NCI-H1930 (cell line): Measurements from ENCODE around the gene CHD1.
"Not testable (repeated sequence)": the region's sequence is repeated elsewhere in the genome, so short reads cannot be mapped to it uniquely, and the experiment has no call there.

Experiments used
- DNase-seq, 2 experiments: peaks; one replicate each; lab custom pipeline; 2025; lab: John Stamatoyannopoulos, UW

The CHD1 gene

DNA sequence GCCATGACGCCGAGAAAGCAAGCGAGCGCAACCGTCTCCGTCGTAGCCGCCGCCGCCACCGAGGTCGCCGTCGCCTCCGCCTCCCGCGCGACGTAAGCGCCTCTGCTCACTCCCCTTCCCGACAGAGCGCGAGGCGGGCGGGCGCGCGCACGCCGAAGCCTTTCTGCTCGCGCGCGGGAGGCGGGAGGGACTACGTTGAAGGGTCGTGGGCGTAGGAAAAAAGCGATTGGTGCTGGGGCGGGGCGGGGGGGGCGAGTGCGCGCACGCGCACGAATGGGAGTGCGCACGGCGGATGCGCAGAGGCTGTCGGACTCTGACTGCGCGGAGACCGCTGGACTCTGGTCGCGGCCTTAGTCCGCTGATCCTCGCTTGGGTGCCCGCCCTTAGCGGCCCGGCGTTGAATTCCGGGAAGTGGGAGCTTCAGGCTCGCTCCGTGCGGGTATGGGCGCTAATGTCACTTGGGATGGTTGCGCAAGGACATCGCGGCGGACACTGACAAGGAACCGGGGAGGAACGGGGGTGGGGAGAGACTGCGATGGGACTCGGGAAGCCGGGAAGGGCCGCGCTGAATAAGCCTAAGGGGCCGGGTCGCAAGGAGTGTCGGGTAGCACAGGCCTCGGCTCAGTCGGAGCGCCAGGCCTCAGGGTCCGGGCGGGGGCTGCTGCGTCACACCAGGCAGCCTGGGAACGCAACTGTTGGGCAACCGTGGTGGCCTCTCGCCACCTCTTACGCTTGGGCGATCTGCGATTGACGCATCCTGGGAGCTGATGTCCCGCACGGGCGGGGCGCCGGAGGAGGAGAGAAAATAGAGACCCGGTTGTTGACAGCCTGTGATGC is at the start of gene CHD1:
CHD1 (minus strand) TSS at position 135 of the 837 bp plus-strand sequence. CDS start 2,621 bp downstream, outside the sequence.
- peak; percentile 77 to 92 for DNase-seq

DNA sequence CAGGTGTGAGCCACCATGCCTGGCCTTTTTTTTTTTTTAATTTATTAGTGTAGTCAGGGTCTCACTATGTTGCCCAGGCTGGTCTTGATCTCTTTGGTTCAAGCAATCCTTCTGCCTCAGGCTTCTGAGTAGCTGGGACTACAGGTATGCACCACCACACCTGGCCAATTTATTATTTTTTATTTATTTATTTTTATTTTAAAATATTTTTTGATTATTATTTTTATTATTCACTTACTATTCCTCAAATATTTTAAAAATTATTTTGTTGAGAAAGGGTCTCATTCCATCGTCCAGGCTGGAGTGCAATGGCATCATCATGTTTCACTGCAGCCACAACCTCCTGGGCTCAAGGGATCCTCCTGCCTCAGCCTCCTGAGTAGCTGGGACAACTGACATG is 49.7 kb upstream of the CHD1 start:
- DNase-seq = no peak

DNA sequence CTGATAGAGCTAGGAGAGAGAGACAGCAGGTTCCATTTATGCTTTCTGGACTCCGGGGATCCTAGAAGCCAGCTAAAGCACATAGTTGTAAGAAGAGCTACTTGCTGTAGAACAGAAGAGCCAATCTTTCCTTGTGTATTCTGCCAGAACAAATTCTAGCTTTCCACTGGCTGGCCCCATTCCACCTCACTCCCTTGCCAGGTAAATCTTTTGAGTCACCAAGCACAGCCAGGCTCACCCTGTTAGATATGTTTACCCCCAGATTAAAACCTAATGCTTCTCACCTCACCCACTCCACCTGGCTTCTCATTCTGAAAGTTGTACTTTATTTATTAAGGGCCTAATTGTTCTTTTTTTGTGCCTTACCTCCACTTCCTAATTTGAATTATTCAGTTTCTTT is 48.9 kb upstream of the CHD1 start:
- DNase-seq = no peak

DNA sequence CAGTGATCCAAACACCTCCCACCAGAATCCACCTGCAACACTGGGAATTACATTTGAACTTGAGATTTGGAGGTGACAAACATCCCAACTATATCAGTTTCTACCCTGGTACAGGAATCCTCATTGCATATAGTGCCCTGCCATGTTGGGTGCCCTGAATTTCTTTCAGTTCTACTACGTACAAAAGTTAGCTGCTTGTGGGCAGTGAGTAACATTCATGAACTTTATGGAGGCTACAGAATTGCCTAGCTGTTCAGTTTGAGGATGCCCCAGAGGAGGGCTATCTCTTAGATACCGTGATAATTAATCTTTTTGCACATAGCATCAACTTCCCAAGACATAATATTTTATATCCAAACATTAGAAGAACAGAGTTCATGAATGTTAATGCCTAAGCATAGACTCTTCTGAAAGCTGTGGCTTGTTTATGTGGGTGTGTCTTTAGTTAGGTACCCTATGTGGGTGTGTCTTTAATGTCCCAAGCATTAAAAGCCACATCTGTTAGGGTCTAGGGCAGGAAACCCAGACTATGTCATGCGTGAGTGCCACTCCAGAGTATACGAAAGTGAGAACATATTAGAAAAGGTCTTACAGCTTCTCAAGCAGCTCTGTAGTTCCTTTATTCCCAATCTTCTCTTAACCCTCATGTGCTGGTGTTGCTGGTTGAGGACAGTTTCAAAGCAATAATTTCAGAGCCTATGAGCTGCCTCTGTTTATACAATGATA is 47.0 kb upstream of the CHD1 start:
- no peak for DNase-seq

DNA sequence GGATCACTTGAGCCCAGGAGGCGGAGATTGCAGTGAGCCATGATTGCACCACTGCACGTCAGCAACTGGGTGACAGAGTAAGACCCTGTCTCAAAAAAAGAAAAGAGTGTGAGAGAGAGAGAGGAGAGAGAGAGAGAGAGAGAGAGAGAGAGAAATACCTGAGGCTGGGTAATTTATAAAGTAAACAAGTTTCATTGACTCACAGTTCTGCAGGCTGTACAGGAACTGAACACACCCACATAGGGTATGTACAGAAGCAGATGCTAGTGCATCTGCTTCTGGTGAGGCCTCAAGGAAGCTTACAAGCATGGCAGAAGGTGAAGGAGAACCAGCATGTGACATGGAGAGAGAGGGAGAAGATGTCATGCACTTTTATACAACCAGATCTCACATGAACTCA is 46.4 kb upstream of the CHD1 start:
- no peak for DNase-seq

DNA sequence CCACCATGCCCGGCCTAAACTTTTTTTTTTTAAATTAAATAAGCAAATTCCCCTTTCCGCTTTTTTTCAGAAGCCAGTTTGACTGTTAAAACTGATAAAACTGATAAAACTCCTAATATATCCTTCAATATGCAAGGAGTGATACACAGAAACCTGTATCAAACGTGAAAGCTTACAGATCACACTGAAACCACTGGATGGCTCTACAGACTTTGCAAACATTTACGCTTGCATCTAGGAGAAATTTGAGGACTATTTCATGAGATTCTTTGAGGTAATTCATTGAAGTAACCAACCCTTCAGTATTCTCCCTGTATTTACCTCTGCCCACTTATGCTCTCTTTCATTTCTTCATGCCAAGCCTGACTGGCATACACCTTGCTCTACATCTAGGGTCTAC is 40.6 kb upstream of the CHD1 start:
- no peak for DNase-seq

DNA sequence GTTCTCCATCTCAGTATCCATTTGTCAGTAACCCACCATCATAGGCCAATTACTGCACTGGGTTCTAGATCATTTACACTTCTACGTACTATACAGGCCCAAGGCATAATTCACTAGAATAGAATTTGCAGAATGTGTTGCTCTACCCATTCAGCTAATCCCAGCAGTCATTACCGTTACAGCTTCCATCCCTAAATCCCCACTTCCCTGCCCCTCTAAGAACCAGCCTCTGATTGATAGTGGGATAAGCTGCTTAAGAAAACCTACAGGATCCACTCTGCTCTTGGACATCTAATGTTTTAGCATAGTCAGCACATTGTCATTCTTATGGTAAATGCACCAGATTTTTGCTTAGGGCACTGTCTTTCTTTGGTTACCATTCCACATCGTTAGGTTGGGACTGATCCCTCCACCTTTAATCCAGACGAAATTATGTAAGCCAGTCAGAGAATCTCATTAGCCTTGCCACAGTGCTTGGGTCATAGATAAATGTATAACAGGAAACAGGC is 39.3 kb upstream of the CHD1 start:
- no peak for DNase-seq

DNA sequence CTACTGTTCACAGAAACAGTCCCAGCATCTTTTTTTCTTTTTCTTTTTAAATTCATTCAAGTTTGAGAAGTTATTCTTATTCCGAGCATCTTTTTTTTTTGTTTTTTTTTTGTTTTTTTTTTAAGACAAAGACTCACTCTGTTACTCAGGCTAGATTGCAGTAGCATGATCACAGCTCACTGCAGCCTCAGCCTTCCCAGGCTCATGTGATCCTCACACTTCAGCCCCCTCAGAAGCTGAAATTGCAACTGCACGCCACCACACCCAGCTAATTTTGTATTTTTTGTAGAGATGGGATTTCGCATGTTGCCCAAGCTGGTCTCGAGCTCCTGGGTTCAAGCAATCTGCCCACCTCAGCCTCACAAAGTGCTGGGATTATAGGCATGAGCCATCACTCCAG is 36.4 kb upstream of the CHD1 start:
- DNase-seq = no peak

DNA sequence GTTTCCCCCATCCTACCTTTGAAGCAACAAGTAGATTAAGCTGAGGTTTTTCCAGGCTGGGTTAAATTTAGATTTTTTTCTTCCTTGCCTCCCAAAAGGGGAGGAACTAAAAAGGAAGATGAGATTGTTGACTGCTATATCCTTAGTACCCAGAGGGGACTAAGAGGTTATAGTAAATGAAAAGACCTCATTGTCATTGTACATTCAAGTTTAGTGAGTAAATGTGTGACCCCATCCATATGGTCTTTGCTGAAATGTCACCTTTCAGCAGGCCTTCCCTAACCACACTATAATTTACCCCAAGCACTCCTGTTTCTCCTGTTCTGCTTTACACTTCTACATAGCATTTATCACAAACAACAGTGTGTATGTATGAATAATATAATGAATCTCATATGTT is 35.8 kb upstream of the CHD1 start:
- DNase-seq = no peak

DNA sequence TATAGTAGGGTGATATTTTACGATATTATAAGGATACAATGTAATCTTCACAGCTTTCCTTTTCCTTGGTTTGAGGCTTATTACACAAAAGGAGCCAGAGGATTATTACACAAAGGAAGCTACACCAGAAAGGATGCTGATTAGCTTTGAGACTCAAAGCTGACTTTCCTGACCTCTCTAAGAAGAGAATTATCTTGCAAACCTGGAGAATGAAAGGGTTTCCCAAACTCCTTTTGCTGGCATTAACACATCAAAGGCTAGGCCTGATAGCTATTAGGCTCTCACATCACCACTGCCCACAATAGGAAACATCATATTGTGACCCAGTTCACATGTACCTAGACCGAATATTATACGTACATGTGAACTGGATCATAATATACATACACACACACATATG is 34.2 kb upstream of the CHD1 start:
- no peak for DNase-seq

DNA sequence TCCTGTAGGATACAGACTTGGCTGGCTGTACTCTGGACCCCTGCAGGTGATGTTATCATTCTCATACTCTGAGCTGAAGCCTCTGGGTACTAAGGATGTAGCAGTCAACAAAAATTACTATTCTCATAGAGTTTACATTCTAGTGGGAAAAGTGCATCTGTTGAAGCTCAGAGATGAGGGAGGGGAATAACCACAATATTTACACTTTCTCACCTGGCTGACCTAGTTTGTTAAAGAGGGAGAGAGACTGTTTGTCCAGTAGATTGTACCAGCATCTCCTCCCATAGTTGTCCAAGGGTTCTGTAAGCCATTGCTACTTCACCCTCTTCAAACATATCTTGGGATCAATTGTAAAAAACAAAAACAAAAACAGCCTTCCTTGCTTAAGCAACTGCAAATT is 33.8 kb upstream of the CHD1 start:
- DNase-seq = no peak

DNA sequence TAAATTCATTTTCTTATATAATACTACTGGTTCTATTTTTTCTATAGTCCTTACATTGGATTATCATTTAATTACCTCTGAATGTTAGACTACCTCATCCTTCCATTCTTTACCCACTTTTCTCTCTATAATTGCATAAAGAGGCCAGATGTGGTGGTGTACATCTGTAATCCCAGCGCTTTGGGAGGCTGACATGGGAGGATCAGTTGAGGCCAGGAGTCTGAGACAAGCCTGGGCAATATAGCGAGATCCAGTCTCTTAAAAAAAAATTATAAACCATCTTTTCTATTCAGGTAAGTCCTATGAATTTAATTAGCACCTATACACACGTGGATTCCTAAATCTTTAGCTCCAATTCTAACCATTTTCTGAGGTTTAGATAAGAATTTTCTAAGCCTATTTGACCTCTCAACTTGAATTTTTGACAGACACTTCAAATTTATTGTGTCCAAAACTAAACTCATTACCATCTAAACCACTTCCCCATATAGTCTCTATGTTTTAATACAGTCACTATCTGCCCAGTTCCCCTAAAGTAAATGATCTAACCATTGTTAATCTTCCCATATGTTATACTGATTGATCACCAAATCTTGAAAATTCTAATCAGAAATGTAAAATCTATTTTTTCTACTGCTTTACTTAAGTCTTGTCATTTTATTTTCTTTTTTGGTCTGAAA is 33.0 kb upstream of the CHD1 start:
- no peak for DNase-seq

DNA sequence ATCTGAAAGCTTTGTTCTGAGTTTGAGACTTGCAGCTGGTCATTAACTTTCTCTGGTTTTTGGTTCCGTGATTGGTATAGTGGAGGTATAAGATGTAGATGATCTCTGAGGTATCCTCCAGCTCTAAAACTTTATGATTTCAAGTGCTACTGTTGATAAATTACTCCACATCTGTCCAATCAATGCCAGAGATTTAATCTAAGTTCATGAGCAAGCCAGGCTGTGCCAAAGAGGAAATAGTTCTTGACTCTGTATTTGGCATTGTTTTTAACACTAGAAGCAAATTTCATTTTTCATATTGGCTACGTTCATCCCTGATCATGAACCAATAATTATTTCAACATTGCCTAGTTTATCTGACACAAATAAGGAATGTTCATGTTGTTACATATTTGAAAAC is 28.5 kb upstream of the CHD1 start:
- no peak for DNase-seq

DNA sequence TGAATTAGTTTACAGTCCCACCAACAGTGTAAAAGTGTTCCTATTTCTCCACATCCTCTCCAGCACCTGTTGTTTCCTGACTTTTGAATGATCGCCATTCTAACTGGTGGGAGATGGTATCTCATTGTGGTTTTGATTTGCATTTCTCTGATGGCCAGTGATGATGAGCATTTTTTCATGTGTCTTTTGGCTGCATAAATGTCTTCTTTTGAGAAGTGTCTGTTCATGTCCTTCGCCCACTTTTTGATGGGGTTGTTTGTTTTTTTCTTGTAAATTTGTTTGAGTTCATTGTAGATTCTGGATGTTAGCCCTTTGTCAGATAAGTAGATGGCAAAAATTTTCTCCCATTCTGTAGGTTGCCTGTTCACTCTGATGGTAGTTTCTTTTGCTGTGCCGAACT is 27.1 kb upstream of the CHD1 start:
- not testable (repeated sequence) for DNase-seq

DNA sequence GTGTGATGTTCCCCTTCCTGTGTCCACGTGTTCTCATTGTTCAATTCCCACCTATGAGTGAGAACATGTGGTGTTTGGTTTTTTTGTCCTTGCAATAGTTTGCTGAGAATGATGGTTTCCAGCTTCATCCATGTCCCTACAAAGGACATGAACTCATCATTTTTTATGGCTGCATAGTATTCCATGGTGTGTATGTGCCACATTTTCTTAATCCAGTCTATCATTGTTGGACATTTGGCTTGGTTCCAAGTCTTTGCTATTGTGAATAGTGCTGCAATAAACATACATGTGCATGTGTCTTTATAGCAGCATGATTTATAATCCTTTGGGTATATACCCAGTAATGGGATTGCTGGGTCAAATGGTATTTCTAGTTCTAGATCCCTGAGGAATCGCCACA is 26.7 kb upstream of the CHD1 start:
- DNase-seq = not testable (repeated sequence)

DNA sequence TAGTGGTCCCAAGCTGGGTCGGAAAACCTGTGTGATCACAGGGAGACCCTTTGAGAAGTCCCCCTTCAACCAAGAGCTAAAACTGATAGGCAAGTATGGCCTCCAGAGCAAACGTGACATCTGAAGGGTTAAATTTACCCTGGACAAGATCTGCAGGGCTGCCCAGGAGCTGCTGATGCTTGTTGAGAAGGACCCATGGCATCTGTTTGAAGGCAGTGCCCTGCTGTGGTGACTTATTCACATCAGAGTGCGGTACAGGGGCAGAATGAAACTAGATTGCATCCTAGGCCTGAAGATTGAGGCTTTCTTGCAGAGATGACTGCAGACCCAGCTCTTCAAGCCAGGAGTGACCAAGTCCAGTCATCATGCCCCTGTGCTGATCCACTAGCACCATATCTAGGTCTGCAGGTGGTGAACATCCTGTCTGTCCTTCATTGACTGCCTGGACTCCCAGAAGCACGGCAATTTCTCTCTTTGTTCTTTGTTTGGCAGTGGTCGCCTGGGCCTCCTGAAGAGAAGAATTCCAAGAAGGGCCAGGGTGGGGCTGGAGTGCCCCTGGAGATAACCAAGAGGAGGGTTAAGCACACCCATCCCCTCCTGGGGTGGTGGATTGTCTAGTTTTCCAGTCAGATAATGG is 25.7 kb upstream of the CHD1 start:
- no peak for DNase-seq

DNA sequence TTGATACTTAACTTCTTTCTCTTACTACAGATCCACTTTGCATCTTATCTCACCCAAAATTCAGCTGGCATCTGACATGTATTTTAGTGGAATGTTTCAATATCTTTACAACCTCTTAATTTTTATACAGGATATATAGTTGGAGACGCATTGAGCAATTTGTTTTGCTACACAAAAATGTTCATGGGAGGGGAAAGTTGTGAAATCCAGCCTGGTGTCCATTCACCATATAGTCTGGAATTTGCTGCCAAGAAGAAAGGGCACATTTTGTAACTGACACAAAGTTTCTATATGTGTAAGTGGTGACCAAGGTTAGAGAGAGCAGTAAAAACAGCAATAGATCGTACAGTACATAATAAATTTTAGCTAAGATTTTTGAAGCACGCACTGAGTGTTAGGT is 14.0 kb upstream of the CHD1 start:
- DNase-seq = no peak

DNA sequence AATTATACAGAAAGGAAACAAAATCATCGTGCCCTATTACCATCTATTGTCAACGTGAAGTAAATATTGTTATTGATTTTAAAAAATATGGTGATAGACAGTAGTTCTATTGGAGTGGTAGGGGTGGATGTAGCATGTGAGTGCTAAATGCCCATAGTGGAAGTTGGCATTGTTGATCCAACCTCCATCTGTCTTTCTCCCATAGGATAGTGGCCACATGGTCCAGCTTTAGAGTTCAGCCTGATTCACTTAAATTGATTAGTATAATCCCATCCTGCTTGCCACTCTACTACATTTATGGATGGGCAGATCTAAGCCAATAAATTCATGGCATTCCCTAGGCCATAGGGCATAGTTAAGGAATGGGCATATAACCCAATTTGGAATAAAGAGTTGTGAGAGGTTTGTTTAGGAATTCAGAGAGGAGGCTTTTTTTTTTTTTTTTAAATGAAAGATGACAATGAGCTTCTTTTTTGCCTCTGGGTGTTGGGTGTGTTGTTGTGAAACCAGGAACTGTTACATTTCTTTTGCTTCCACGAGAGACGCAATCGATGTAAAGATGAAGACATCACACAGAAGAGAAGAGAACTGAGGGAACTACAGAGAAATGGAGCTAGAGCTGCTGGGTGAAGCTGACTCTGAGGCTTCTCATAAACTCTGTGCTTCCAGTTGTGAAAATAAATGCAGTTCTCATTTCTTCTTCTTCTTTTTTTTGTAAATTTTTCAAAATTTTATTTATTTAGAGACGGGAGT is 12.5 kb upstream of the CHD1 start:
- DNase-seq = no peak

DNA sequence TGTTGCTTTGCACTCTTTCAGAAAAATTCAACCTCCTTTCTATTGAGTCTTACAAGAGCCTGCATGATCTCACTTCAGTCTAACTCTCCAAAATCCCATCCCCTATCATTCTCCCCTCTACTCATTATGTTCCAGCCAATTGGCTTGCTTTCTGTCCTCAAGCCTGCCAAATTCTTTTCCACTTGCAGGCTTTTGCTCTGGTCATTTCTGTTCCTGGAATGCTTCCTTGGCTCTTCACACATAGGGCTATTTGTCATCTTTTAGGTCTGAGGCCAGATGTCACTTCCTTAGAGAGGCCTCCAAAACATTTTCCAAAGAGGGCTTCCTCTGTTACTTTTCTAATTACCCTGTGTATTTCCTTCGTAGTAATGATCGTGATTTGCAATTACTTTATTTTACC is 11.8 kb upstream of the CHD1 start:
- DNase-seq = no peak

DNA sequence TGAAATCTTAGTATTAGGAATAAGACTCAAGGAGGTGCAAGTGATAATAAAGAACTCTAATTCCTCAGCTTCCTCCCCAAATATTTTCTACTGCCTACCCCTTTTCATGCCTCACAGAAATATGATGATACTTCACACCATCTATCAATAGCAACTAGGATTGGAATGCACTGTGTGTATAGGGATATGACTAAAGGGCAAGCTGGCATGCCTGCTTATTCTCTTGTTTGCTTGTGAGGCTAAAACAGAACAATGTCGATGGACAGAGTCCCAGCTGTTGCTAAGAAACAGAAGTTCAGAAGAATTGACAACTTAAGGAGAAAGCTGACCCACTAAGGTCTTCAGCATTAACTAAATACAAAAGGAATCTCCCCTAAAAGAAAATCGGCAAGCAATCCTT is 9.7 kb upstream of the CHD1 start:
- no peak for DNase-seq

DNA sequence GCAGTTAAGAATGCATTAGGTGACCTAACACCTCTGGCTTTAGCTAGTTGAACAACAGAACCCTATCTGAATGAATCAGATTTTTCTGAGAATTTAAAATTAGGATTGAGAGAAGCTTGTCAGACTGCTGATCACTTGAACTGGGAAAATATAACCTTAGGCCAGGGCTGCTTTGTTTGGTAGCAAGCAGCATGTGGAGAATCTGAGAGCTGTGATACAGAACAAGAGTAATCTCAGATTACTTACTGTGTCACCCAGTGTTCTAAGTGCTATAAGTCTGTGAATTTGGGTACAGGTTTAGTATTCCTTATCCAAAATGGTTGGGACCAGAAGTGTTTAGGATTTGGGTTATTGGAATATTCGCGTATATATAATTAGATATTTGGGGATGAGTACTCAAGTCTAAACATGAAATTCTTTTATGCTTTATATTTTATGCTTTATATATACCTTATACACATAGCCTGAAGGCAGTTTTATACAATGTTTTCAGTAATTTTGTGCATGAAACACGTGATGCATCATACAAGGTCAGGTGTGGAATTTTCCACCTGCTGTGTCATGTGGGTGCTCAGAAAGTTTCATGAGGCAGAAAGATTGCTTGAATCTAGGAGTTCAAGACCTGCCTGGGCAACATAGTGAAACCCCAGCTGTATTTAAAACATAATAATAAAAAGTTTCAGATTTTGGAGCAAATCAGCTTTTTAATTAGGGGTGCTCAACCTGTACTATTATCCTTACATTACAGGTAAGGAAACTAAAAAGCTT is 8.3 kb upstream of the CHD1 start:
- DNase-seq = no peak
